GM19240 (cell line): ENCODE measurements around the gene KIAA1671.

Source experiments
- DNase-seq: peaks from one replicate; pipeline ENCODE4 v3.0.0; 2011; ENCODE audit warnings: low spot score; ENCODE audit not compliant: insufficient read length

KIAA1671 gene

DNA sequence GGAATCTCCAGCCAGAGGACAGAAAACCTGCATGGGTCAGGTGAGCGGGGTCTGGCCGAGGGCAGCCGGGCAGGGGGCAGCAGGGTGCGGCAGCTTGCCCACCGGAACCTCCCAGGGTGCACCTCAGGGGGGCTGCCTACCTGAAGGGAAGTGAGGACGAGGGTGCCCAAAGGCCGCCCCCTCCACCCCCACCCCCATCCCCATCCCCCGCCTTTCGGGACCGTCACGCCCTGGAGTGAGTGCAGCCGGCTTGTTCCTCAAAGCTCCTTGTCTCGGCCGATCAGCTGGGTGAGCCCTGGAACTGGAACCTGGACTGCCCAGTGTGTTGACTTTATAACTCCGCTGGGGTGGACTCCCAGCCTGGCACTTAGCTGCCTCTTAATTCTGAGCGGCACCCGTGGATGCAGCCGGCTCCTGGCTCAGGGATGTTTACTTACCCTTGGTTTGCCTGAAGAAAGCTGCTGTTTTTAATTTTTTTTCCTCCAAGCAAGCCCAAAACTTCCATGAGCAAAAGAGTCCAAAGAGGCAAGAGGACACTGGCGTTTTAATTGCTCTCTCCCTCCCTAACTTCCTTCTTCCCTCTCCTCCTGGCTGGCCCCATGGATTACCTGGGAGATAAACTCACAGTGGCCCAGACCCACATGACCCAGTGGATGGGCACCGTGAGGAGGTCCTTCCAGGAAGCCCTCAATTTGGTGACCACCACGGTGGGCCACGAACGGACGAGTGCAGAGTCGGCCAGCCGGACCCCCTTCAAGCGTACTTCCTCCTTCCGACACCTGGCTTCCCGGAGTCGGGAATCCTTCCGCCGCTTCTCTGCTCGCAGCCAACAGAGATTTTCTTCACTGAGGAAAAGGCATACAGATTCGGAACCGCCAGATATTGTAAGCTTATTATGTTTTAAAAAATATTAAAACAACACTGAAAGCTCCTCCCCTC lies 159.3 kb downstream of the KIAA1671 start:
- DNase-seq: no peak

DNA sequence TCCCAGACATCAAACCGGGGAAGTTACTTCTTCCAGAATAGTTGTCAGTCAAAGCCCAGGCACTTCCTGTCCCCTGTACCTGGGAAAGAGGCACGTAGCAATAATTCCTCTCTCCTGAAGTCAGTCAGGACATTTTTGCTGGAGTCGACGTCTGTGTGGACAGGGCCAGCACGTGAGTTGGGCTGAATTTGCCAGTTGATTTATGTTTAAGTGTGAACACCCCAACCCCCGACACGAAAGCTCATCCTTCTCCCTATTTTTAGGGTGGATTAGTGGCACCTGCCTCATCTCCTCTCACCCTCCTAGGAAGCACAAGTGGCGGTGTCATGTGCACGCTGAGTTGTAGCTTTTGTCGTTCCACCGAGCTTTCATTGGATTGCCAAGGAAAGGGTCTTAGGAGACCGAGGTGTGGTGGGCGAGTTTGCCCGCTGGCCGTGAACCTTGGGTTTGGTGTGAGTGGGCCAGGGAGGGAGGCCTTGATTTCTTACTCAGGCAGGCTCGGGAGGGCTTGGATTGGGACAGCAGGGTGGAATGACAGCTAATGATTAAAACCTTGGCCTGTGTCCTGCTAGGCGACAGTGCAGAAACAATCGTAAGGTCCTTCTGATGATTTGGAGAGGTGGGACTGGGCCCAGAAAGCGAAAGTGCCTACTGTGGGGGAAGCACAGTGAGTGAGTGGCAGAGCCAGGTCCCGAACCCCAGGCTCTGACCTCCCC lies 160.2 kb downstream of the KIAA1671 start:
- no peak for DNase-seq

DNA sequence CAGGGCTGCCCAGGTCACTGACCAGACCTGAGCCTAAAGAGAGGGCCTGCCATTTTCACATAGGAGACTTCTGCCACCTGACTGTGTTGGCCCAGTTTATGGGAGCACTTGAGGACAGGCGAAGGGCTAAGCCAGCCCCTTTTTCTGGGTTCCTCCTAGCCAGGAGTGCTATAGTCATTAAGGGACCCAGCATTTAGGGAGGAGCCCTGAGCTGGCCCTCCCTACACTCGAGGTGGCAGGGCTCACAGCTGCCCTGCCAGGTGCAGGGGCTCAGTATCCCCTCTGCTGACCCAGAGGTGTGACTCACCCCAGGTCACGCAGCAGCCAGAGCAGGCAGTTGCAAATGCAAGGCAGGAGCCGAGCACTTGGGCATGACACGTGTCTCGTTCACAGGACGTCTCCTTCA lies 160.8 kb downstream of the KIAA1671 start:
- no peak for DNase-seq

DNA sequence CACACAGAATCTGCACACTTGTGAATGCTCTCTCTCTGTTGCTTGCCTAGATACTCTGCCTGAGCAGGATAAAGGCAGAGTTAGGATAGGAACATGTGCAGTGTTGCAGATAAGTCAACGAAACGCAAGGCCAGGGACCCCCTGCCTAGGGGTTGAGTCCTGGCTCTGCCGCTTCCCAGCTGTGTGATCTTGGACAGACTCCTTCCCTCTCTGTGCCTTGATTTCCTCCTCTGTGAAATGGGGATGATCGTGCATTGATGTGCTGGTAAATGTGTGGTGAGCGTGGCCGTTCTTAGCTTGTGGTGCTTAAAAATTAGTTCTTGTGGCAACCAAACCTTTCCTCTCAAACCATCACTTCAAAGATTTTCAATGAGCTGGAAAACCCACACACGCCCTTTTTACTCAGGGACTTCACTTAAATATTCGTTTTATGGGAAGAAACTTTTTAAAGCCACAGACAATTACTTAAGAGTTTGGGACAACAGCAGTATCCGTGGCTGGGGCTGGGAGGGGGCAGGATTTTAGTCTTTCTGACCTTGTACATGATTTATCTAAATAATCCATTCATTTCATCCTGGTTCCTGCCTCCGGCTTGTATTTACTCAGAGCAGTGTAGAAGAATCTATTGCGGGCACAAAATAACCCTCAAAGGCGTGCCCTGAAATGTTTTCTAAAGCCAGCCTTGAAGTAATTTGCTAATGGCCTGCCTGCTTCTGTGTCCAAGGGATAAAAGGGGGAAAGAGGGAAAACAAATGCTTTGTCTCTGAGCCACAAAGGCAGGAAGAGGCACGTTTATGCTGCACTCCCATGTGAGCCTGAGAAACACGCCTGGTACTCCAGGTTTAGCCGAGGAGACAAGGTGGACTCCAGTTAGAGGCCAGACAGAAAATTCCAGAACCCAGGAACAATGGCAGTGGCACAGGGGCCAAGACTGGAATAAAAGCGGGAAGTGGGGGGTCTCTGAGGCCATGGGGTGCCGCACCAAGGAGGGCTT lies 162.2 kb downstream of the KIAA1671 start:
- DNase-seq: no peak

DNA sequence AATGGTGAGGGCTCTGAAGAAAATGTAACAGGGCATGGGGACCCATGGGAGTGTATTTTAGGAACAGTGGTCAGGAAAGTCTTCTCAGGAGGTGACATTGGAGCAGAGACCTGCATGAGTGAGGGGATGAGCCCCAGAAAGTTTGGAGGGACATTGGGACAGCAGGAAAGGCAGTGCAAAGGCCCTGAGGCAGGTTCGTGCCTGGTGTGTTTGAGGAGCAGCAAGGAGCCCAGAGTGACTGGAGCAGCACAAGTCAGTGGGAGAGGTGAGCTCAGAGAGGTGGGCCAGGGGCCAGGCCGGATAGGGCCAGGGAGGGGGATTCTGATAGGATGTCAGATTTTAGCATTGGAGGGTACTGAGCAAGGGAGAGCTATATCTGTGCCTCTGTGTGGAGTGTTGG lies 167.1 kb downstream of the KIAA1671 start:
- no peak for DNase-seq

DNA sequence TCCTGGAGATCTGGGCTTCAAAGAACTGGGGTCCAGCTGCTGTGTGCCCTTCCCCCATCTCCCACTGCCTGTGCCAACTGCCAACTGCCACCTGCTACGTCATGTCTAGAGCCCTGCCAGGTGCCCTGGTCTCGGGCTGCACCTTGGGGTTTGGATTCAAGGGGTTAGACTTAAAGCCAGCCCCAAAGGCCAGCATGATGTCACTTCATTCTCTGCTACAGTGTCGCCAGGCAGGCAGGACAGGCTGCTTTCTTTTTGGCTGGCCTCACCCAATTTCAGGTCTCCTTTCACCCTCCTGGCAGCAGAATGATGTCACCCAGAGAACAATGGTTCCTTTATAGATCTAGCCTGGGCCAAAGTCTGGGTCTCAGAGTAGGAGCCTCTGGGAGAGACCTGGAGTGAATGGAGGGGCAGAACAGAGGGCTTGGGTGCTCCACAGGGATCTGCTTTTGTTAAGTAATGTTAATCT lies 167.6 kb downstream of the KIAA1671 start:
- no peak for DNase-seq

DNA sequence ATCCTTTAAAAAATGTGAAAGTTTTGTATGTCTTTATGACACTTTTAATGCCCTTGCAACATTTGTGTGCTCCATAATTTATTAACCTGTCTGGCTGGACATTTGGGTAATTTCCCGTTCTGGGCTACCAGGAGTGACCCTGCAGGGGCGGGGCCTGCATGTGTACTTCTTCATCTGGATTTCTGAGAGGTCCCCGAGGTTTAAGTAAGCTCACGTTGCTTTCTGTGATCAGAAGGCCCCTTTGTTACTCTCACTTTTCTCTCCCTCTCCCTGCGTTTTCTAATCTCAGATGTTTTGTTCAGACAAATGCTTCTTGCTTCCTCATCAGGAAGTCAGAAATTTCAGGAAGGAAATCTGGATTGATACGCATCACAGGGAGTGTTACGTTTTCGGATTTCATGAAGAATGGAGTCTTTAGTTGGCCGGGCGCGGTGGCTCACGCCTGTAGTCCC lies 168.3 kb downstream of the KIAA1671 start:
- no peak for DNase-seq

DNA sequence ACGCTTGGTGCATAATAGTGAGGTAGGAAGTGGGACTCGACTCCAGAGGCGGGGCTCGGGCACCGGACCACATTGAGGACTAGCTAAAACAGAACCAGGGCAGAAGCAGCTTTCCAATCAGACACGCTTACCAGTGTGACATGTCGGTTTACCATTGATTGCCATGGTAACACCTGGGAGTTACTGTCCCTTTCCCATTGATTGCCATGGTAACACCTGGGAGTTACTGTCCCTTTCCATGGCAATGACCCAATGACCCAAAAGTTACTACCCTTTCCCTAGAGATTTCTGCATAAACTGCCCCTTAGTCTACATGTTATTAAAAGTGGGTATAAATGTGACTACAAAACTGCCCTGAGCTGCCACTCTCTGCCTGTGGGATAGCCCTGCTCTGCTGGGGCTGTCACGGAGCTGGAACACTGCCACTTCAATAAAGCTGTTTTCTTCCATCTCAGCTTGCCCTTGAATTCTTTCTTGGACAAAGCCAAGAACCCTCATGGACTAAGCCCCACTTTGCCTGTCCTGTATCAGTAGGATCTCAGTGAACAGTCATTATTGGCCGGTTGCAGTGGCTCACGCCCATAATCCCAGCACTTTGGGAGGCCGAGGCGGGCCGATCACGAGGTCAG lies 169.7 kb downstream of the KIAA1671 start:
- no peak for DNase-seq

DNA sequence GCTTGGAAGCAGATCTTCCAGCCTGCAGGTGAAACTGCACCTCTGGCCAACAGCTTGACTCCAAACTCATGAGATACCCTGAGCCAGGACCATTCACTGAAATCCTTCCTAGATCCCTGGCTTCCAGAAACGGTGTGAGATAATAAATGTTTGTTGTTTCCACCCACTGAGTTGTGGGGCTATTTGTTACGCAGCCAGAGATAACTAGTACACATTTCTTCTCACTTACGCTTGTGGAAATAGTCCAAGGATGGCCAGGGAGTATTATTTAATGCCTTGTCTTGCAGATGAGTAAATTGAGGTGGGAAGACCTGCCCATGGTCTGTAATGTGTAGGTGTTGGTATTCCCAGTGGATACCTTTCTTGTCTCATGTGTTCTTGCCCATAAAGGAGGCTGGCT lies 171.2 kb downstream of the KIAA1671 start:
- no peak for DNase-seq

DNA sequence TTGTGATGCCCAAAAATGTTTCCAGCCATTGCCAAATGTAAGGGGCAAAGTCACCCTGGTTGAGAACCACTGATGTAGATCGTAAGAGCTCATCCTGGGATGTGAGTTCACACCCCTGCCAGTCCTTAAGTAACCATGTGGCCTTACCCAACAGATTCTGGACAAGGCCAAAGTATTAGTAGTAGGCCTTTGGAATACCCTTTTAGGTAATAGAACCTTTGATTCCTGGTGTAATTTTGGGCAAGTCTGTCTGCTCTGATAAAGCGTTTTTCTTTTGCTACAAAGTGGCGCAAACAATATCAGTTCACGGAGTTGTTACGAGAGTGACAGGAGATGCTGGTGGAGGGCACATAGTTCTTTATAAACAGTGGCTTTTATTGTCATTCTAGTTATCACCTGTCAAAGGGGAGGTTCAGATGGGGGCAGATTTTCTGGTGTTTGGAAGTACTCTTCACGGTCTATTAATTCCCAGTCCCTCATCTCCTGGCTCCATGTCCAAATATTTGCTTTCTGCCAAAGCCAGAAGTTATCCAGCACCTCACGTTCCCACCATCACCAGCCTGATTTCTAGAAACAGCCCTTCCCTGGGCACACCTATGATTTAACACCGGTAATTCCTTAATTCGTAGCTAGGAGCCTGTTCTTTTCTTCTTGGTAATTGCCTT lies 173.3 kb downstream of the KIAA1671 start:
- no peak for DNase-seq

DNA sequence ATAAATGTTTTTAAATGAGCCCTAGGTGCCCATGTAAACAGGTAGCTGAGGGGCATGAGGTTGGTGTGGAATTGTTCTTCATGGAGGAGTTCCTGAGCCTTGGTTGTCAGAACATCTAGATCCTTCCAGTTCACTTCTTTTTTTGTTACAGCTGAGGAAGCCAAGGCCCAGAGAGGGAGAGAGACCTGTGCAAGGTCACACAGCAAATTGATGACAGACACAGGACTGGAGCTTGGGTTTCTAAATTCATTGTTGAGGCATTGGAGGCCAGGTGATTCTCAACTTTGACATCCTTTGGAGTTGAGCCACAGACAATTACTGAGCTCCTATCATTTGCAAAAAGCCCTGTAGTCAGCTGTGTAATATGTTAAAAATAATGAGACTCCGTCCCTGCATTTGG lies 174.0 kb downstream of the KIAA1671 start:
- DNase-seq: no peak

DNA sequence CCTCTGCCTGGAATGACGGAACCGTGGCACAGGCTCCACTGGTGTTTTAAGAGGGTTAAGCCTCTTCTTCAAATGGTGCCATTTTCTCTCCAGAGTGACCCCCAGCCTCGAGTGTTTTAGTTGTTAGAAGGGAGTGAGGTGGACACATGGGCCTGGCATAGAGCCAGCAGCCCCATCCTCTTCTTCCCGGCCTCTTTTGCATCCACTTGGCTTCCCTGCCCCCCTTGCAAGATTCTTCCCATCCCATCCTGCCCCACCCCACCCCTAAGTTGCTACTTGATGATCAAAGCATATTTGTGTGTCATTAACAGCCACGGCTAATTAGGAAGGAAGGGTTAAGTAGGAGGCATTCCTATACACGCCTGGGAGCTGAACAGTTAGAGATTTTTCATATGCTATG lies 174.8 kb downstream of the KIAA1671 start:
- no peak for DNase-seq

DNA sequence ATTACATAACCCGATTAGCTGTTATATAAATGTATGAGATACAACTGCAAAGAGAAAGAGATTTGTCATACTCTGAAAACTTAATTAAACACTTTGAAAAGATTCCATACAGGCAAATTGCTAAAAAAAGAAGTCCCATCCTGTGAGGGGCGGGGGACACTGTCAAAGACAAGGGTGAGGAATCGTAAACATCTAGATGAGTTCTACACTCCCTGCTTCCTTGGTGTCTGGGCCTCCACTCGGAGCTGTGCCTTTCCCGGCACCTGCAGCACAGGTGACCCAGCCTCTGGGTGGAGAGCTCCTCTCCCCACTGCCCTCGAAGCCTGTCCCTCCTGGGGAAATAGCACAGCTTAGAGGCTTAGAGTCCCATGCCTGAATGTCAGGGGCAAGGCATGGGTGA lies 177.9 kb downstream of the KIAA1671 start:
- DNase-seq: no peak

DNA sequence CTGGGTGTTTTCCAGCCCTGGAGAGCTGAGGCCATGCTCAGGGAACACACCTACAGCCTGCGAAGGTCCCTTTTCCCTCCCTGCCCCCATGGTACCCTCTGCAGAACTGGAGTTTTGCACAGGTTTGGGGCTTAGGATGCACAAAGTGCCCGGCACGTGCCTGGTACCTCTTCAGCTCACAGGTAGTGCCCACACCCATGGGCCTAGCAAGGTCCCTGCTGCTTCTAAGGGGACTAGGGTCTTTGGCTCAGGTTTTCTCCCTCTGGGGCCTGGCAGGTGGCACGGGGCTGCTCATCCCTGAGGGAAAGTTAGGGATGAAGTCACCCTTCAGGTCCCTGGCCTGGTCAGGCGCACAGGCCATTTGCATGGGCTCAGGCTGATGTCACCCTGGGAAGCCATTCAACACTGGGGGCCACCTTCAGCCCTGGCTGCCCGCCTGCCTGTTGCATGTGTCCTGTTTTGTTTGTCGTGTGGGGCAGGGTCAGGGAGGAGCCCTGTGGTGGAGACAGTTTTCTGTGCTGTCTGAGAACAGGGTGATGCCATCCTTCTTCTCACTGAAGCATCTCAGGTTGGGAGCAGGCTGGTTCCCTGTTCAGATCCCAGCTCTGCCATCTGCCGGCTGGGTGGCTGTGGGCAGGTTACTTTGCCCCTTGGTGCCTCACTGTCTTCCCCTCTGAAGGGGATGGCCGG lies 178.8 kb downstream of the KIAA1671 start:
- DNase-seq: no peak

DNA sequence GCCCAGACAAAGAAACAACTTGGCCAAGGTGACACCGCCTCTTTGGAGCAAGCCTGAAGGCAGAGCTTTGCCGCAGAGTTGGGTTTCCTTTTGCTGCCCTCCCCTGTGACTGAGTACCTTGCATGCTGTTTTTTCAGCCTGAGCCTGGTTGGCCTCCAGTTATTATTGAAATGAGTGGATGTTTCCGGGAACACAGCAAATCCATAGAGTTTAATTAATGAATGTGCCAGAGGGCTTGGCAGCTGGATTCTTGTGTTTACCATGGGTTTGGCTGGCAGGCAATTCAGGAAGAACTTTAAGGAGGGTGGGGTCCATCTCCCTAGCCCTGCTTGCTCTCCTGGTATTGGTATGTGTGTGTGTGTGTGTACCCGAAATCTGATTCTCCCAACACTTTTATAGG lies 181.5 kb downstream of the KIAA1671 start:
- no peak for DNase-seq

DNA sequence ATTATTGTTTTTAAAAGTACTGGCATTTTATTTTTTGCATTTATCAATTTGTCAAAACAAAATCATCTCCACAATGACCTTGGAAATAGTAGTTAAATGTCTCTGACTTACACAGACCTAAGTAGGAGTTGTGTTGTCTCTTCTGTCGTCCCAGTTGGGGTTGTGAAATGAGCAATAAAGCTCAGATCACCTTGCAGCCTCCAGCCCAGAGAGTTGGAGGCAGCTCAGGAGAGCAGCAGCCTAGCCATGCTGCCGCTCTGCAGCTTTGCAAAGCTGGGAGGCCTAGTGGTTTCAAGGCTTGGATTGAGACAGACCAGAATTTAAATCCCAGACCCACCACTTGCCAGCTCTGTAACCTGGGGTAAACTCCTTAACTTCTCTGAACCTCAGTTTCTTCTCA lies 181.9 kb downstream of the KIAA1671 start:
- no peak for DNase-seq

DNA sequence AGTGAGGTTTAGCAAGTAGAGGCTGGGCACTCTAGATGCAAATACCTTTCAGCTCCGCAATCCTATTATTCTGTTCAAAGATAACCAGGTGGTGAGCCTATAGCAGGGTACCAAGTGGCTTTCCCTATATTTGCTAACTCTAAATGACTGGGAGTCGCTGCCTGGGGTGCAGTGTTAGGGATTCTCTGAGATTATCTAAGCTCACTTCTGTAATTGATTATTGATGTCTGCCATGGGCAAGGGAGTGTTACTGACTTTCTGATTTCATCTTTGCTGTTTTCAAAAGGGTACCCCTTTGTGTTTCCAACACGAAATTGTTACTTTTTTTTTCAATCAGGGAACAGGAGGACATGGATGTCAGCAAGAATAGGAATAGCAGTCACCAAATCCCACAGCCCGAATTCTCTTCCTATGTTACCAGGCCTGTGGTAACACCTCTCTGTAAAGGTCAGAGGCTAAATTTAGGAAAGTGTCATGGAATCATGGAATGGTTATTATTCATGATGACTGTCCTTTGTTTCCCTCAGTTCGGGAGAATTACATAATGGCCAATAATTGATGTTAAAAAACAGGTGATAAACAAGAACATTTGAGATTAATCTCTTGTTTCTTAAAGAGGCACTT lies 184.5 kb downstream of the KIAA1671 start:
- no peak for DNase-seq

DNA sequence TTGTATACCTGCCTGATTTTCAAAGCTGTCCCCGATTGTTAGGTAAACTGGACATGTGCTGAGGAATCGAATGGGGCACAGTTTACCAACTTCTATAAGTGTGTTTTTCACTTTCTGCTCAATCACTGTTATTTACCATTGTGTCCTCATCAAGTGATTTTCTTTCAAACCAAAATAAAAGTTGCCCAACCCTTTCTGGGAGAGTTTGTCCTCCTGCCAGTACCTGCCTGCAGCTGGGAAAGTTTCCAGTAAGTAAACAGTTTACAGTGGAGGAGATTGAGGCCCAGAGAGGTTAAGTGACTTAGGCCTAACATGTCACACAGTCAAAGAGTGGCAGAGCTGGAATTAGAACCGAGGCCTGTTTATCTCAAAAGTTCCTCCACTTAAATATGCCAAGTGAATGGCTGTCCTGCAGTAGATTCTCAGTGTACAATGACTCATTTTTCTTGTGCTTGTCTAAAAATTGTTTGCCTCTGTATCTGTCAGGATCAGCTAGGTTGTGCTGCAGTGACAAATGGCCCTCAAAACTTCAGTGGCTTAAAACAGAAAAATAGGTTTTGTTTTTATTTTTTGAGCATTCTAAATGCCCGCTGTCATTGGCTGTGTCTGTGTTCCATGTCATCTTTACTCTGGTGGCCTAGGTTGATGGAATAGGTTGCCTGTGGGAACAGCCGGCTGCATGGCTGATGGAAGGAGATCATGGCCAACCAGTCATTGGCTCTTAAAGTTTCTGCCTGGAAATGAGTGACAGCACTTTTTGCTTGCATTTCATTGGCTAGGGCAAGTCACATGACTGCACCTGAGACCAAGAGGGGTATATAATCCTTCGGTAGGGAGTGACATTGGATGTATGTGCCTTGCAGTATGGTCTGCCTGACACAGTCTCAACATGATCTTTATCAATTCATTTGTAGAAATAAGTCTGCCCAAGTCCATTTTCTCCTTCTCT lies 185.3 kb downstream of the KIAA1671 start:
- DNase-seq: no peak
